SHP77 (cell line): ENCODE results near the gene CARNS1.

Experiments used
- DNase-seq, 2 experiments: peaks; one replicate each; lab custom pipeline; 2025; lab: John Stamatoyannopoulos, UW

CARNS1 gene

DNA sequence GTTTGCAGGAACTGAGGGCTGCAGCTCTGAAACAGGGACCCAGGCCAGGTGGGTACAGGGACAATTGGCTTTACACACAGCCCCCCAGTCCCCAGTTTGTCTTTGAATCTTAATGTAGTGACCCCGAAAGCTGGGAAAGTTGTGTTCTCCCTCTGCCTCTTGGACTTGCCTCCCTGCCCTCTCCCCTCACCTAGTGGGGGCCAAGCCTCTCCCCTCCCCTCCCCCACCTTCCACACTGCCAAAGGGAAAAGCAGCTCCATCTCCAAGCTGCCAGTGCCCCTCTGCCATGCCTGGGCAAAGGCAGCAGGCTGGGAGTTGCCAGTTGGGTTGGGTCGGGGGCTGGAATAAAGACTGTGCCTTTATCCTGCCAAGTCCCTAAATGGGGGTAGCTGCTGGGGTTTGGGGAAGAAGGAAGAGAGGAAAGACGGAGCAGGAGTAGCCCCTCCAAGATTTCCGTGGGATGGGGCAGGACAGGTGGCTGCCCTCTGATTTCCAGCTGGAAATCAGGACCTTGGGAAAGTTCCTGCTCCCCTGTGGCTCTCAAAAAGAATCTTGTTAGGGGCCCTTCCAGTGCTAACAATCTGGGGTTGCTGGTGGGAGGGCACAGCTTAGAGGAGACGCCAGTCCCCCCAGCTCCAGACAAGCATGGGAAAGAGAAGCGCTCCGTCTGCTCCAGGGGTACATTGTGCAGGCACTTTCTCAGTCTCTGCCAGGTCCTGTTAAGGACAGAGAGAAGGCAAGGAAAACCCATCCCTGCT is 39.2 kb upstream of the CARNS1 start:
- DNase-seq: no peak

DNA sequence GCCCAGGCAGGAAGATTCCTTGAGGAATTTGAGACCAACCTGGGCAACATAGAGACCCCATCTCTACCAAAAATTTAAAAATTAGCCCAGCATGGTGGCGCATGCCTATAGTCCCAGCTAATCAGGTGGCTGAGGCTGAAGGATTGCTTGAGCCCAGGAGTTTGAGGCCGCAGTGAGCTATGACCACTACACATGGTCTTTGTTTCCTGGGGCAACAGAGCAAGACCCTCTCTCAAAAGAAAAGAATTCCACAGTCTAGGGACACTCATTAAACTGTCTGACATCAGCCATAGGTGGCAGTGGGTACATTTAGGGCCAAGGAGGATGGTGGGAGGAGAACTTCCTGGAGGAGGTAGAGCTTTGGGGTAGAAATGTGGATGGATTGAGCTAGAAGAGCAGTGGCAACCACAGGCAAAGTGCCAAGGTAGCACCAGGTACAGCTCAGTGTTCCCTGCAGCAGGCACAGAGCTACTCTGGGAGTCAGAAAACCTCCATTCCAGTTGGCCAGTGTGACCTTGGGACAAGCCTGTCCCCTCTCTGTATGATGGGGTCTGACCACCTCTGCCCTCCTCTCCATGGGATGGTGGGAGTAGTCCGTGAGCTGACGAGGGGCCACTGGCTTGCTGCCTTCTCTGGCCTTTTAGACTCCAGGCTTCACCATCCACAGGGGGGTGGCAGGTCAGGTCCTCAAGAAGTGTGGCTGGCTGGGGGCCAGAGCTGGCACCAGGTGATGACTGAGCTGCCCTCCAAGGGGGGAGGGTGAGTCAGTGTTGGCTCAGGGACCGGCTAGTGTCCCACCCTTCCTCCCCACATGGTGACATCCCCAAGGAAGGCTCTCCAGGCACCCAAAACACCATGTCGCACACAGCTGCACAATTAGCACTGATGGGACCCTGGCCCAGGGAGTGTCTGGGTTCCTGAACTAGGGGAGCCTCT is 38.3 kb upstream of the CARNS1 start:
- peak in 1 of 2 experiments; percentile 34 for DNase-seq

DNA sequence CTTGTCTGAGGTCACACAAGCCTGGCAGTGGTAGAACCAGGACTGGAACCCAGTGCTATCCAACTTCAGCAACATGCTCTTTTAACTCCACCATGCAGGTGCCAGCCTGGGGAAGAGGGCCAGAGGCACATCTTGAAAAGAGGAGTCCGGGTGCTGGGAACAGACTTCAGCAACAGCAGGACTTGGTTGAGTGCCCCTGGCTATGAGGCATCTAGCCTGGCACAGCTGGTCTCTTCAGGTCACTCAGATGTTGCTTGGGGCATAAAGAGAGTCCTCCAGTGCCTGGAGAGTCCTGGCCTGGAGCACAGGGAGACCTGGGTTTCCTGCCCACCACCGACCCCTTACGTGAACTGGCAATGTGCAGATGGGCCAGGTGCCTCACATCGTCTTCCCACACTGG is 36.9 kb upstream of the CARNS1 start:
- no peak for DNase-seq

DNA sequence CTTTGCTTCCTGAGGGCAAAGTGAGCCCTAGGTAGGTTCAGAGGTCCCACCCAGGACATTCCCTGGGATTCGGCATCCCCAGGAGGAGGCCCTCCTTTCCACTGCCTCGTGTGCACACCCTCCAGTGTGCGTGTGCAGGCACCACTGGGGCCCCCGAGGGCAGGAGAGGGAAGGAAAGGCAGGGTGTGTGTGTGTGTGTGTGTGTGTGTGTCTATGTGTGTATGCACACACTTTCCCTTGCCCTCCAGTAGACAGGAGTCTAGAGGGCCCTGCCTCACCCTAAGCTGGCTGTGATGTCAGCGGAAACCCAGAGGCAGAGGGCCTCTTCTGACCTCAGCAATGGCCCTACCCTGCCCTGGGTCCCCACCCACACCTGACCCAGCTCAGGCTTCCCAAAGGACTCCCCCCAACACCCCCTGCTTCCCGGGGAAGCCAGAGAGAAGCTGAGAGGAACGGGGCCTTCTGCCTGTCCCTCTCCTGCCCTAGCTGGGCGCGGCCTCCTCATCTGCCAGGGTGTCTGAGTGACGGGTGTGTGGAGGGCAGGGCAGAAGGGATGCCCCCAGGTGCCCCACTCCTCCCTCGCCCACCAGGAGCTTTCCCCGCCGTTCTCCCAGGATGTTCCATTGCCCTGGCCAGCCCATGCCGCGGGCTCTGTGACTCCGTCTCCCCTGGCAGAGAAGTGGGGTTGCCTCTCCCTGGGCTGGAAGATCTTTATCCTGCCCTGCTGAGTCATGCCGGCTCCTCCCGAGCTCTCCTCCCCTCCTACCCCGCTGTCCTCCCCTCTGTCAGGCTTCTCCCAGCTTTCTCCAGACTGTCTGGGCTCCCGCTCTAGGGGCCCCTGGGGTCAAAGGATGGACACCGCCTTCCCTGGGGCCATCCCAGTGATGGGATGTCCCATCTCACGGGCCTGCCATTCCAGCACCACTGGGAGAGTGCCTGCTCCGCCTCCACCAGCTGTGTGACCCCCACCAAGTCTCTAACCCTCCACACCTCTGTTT is 36.1 kb upstream of the CARNS1 start:
- DNase-seq: no peak

DNA sequence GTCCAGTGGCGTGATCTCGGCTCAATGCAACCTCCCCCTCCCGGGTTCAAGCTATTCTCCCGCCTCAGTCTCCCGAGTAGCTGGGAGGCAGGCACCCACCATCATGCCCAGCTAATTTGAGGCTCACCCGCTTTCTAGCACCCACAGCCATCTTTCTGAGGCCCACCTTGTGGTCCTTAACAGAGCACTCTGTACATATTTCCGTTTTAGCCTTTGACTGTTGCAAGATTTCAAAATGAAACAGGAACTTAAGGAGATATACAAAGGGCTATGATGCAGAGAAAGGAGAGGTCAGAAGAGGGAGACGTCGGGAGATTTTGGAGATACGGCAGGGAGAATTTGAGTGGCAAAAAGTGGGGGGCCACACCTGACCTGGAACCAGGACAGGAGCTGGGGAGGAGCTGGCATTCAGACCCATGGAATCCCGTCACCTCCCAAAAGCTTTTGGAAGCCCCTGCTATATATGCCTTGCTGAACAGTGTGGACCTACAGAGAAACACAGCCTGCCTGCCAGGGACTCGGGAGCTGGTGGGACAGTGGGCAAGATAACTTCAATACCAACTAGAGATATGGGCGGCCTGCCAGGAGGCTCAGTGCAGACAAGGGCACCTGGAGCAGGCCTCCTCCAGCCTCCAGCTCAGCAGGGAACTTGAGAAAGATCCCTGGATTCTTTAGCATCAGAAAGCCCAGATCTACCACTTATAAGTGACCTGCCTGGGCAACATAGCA is 34.1 kb upstream of the CARNS1 start:
- DNase-seq: no peak

DNA sequence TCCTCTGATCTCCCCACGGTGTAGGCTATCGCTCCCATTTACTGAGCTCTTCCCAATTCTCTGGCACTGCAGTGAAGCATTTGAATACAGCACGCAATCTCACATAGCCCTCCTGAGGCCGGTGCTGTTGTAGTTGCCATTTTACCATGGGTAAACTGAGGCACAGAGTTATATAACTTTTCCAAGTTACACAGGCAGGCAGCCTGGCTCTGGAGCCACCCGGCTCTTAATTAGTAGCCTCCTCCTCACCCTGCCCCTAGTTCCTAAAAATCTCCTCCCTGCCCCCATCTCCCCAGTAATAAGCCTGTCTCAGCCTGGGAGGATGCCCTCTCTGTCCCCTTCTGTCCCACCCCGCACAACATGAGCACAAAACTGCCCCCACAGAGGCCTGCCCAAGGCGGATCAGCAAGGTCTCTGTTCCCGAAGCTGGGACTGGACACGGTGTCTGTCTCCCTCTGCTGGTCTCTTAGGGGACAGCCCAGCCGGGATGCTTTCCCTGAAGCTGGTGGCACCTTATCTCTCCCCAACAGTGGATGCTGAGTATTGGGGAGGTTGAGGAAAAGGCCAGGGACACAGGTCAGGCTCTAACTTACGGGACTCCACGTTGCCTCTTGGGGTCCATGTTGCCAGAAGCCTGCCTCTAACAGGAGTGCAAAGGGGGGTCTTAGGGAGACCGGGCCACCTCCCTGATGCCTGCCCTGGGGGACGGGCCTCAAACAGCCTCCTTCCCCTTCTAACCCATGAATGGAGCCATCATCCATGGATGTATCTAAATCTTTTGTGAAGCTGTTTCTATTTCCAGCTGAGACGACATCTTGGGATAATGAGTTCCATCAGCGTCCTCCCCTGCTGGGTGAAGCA is 33.0 kb upstream of the CARNS1 start:
- peak; percentile 76 to 80 for DNase-seq

DNA sequence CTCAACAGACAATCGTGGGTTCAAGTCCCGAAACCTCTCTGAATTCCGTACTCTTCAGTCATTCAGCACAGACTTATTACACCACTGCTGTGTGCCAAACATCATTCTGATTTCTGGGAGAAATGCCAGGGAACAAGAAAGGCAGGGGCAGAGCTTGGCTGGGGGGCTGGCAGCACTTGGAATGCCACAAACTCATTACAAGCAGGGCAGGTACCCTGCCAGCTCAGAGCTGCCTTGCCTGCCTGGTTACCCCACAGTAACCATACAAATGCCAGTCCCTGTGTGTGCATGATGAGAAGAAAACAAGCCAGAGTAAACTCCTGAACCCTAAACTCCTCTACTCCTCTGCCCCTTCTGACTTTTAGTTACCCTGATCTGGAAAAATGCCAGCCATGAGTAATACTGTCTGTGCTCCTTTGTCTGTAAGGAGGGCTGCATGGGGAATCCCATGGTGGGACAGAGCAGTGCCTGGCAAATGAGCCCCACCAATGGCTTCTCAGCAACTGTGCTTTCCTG is 30.6 kb upstream of the CARNS1 start:
- no peak for DNase-seq

DNA sequence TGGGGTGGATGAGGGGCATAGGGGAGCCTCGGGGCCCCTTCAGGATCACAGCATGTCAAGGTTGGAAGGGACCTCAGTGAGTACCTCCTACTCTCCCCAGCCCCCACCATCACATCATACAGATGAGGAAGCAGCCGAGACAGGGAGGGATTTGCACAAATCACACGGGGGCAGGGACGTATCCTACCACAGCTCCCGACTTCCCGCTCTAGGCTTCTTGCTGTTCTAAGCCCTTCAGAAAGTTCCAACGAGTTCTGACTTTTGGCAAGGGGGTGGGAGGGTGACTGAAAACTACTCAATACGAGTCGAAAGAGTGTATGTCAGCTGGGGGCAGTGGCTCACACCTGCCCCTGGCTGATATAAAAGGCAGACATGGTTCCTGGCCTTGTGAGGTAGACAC is 28.4 kb upstream of the CARNS1 start:
- DNase-seq: no peak

DNA sequence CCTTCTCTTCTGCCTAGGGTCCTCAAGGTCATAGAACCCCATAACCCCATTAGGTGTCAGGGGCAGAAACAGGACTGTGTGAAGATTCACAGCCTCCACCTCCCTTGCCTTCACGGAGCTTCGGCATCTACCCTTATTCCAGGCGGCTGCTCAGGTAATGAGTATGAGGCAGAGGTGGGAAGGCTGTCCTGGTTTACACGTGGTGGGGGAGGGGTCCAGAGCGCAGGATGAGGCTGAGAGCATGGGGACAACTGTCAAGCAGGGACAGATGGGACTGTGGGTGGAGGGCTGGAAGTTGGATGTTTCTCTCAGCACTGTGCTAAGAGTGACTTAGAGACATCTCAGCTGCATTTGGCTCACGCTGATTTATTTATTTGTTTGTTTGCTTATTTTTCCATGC is 28.0 kb upstream of the CARNS1 start:
- DNase-seq: no peak

DNA sequence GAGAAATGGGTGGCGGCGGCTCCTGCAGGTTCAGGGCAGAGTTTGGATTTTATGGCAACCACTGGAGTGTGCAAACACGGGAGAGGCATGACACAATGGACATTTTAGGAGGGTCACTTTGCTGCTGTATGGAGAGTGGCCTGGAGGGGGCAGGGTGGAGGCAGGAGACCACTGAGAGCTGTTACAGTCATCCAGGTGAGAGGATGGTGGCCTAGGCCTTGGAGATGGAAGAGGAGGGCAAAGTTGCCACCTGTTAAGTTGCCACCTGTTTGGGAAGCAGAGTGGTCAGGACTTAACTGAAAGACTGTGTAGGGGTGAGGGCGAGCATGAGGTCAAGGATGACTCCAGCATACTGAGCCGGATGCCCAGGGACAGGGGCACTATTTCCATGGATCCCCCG is 26.0 kb upstream of the CARNS1 start:
- DNase-seq: peak; percentile 67 to 72

DNA sequence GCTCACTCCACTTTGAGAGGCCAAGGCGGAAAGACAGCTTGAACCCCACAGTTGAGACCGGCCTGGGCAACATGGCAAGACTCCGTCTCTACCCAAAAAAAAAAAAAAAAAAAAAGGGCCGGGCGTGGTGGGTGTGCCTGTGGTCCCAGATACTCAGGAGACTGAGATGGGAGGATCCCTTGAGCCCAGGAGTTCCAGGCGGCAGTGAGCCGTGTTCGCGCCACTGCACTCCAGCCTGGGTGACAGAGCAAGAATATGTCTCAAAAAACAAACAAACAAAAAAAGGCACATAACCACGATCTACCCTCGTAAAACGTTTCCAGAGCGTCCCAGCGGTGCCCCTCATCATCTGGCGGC is 24.6 kb upstream of the CARNS1 start:
- no peak for DNase-seq

DNA sequence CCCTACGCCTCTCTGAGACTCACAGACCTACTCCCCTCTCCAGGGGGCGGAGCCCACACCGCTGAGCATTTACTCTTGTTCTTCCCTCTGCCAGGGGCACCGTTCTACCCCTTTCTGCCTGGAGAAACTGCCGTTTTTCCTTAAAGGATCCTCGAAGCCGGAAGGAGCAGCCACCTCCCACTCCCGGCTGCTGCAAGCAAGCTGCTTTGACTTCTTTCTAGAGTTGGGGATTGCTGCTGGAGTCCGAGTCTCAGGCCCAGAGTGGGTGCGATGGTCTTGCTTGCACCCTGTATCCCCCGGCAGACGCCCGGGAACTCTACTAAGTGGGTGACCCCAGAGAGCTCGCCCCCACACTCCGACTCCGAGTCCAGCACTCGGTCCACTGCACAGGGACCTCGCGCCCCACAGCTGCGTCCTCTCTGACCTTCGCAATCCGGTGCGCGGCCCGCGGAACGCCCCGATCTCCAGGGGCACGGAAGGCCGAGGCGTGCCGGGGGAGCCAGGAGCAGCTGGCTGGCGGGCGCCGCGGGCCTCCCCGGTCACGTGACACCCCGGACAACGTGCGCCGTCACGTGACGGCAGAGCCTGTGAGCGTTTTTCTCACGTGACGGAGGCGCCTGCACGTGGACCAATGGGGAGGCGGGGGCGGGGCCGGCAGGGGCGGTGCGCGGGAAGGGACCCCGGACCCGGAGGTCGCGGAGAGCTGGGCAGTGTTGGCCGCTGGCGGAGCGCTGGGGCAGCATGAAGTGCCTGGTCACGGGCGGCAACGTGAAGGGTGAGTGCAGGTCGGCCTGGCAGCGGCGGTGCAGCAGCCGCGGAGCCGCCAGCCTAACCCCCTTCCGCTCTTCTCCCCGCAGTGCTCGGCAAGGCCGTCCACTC is 23.9 kb upstream of the CARNS1 start, which contains the start of gene RAD9A:
RAD9A (plus strand) TSS at position 683 of the 879 bp plus-strand sequence; CDS start at position 742, 59 bp downstream.
- DNase-seq: peak; percentile 96 to 98

DNA sequence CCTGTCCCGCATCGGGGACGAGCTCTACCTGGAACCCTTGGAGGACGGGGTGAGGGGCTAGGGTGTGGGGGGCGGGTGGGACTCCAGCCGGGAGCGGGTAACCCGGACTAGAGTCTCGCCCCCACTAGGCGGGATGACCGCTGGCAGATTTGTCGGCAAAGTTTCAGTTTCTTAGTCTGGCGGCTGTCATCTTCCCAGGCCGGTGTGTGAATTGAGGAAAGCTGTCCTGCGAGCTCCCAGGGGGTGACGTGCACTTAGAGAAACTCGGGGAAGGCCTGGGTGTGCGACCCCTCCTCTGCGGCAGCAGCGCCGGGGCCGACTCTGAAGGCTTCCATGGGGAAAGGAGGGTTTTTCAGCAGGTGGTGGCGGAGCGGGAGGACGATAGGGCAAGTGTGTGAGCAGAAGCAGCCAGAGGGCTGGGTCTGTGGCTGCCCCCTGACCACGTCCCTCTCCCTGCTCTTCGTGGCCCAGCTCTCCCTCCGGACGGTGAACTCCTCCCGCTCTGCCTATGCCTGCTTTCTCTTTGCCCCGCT is 23.2 kb upstream of the CARNS1 start:
- DNase-seq: no peak

DNA sequence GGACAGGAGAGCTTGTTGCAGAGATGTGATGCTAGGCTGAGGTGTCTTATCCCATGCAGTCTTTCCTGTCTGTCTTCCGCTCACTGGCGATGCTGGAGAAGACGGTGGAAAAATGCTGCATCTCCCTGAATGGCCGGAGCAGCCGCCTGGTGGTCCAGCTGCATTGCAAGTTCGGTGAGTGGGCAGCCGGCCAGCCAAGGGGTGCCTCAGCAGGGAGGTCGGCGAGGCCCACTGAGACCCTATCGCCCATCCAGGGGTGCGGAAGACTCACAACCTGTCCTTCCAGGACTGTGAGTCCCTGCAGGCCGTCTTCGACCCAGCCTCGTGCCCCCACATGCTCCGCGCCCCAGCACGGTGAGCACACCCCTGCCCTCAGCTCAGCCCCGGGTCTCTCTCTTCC is 22.0 kb upstream of the CARNS1 start:
- DNase-seq: no peak

DNA sequence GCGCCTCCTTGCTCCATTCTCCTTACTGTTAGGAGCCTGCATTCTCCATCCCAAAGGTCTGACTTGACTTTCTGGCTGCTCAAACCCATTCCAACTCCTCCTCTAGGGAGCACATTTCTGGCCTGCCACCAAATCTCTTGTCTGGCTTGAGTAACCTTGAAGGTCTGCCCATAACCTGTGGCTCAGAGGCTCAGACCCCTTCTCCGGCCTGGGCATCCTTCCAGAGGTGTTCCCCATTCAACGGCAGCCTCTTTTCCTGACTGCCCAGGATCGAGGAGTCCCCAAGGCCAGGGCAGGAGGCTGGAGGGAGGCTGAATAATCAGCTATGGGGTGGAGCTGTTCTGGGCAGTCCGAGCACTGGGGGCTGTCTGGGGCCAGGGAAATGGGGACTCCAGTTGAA is 21.5 kb upstream of the CARNS1 start:
- no peak for DNase-seq

DNA sequence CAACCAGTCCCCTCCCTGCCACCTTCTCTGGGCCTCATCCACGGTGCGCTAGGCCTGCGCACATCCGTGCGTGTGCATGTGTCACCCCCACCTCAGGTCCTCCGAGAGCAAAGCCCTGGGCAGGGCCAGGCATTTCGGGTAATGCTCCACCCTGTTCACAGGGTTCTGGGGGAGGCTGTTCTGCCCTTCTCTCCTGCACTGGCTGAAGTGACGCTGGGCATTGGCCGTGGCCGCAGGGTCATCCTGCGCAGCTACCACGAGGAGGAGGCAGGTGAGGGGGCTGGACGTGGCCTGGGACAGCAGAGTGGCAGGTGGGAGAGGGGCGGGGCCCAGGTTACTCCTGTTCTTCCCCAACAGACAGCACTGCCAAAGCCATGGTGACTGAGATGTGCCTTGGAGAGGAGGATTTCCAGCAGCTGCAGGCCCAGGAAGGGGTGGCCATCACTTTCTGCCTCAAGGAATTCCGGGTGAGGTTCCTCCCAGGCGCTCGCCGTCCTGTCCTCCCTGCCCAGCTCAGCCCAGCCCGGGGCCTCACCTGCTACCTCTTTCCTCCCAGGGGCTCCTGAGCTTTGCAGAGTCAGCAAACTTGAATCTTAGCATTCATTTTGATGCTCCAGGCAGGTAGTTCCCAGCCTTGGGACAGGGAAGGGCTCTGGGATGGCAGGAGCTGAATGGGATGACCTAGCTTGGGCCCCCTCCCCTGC is 19.8 kb upstream of the CARNS1 start:
- DNase-seq: no peak

DNA sequence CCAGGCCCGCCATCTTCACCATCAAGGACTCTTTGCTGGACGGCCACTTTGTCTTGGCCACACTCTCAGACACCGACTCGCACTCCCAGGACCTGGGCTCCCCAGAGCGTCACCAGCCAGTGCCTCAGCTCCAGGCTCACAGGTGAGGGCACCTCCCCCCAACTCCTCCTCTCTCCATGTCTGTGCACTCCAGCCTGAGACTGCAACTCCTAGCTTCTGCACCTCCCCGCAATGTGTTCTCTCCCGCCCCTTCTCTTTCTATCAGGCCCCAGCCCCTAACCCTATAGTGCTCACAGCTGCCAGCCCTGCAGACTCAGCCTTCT is 19.3 kb upstream of the CARNS1 start:
- no peak for DNase-seq
